ENCODE results near the gene FARS2.
"Not testable (repeated sequence)": the region's sequence is repeated elsewhere in the genome, so short reads cannot be mapped to it uniquely, and the experiment has no call there.

FARS2 gene

GRCh38 chr6:5679270-5679669 is 418.0 kb downstream of the FARS2 start:
- Histone ChIP-seq H3K27me3 (no peaks in the 10 kb centered on the region), H3K27ac (no peak overlapping the region), H3K9me3 (no peaks in the 10 kb centered on the region), H3K36me3 (no peaks in the 10 kb centered on the region), H3K4me1 (ENCODE audit: control insufficient read depth in 1 of 2, insufficient read depth in 1 of 2, low read depth in 1 of 2, low read length in 1 of 2) (no peaks in the 10 kb centered on the region), H3K4me3 (ENCODE audit: low read depth in 1 of 2, low read length in 1 of 2) (no peak overlapping the region)
- no peak for TF ChIP-seq CTCF (IDR thresholded peaks at IDR 0.05)

- Histone ChIP-seq H3K9me3 (no peaks in the 10 kb centered on the region), H3K4me3 (ENCODE audit: low read depth in 1 of 2, low read length in 1 of 2) (no peak overlapping the region), H3K27me3 (no peaks in the 10 kb centered on the region), H3K27ac (no peak overlapping the region), H3K36me3 (no peaks in the 10 kb centered on the region), H3K4me1 (ENCODE audit: control insufficient read depth in 1 of 2, insufficient read depth in 1 of 2, low read depth in 1 of 2, low read length in 1 of 2) (no peaks in the 10 kb centered on the region)
- TF ChIP-seq CTCF (IDR thresholded peaks at IDR 0.05): no peak
These were observed 418.4 kb downstream of the FARS2 start for GRCh38 chr6:5679691-5680090.

GRCh38 chr6:5680095-5680494 is 418.8 kb downstream of the FARS2 start:
- no peak for TF ChIP-seq CTCF (IDR thresholded peaks at IDR 0.05)
- Histone ChIP-seq H3K27me3 (no peaks in the 10 kb centered on the region), H3K4me3 (ENCODE audit: low read depth in 1 of 2, low read length in 1 of 2) (no peak overlapping the region), H3K9me3 (no peaks in the 10 kb centered on the region), H3K36me3 (no peaks in the 10 kb centered on the region), H3K4me1 (ENCODE audit: control insufficient read depth in 1 of 2, insufficient read depth in 1 of 2, low read depth in 1 of 2, low read length in 1 of 2) (no peaks in the 10 kb centered on the region), H3K27ac (no peak overlapping the region)

- H3K4me3 ChIP-seq (ENCODE audit: low read depth in 1 of 2, low read length in 1 of 2): no peak overlapping the region
- H3K27ac ChIP-seq: no peak overlapping the region
- H3K27me3 ChIP-seq: no peaks in the 10 kb centered on the region
- H3K9me3 ChIP-seq: no peaks in the 10 kb centered on the region
- H3K4me1 ChIP-seq (ENCODE audit: control insufficient read depth in 1 of 2, insufficient read depth in 1 of 2, low read depth in 1 of 2, low read length in 1 of 2): no peaks in the 10 kb centered on the region
- H3K36me3 ChIP-seq: no peaks in the 10 kb centered on the region
- TF ChIP-seq CTCF (IDR thresholded peaks at IDR 0.05): no peak
These were observed 420.2 kb downstream of the FARS2 start for GRCh38 chr6:5681480-5681879.

- Histone ChIP-seq H3K27me3 (no peaks in the 10 kb centered on the region), H3K36me3 (no peaks in the 10 kb centered on the region), H3K4me1 (ENCODE audit: control insufficient read depth in 1 of 2, insufficient read depth in 1 of 2, low read depth in 1 of 2, low read length in 1 of 2) (no peaks in the 10 kb centered on the region), H3K4me3 (ENCODE audit: low read depth in 1 of 2, low read length in 1 of 2) (no peak overlapping the region), H3K9me3 (no peaks in the 10 kb centered on the region), H3K27ac (no peak overlapping the region)
- no peak for TF ChIP-seq CTCF (IDR thresholded peaks at IDR 0.05)
These were observed 421.2 kb downstream of the FARS2 start for GRCh38 chr6:5682530-5682929.

GRCh38 chr6:5683747-5684146 is 422.4 kb downstream of the FARS2 start:
- not testable (repeated sequence) for H3K4me1 ChIP-seq (ENCODE audit: control insufficient read depth in 1 of 2, insufficient read depth in 1 of 2, low read depth in 1 of 2, low read length in 1 of 2); H3K36me3 ChIP-seq; H3K9me3 ChIP-seq; H3K27me3 ChIP-seq; H3K27ac ChIP-seq; H3K4me3 ChIP-seq (ENCODE audit: low read depth in 1 of 2, low read length in 1 of 2)

Measured in neutrophil (primary cell).